Mononuclear cell (primary cell): ENCODE data around the gene KDM1B. TPM values are rescaled to one million over a fixed set of nuclear protein-coding genes. Genes with fewer than 3 reads are reported as not detected.
"Not testable (repeated sequence)": the region's sequence is repeated elsewhere in the genome, so short reads cannot be mapped to it uniquely, and the experiment has no call there.

Experiments
- H3K27me3 ChIP-seq: 2 replicates; pipeline ENCODE4 v1.6.0; 2011; ENCODE audit warnings: low read length, control low read depth; ENCODE audit not compliant: insufficient read depth
- H3K4me1 ChIP-seq: 2 replicates; pipeline ENCODE4 v1.5.1; 2011; ENCODE audit warnings: mild to moderate bottlenecking, low read length, control low read depth; ENCODE audit not compliant: insufficient read depth
- H3K4me3 ChIP-seq: 2 replicates; pipeline ENCODE4 v1.5.1; 2011; ENCODE audit warnings: mild to moderate bottlenecking, low read length, moderate library complexity
- H3K9me3 ChIP-seq: 2 replicates; pipeline ENCODE4 v1.5.1; 2011; ENCODE audit warnings: low read depth, mild to moderate bottlenecking, control low read depth, low read length
- total RNA-seq: library from RNA; depleted of rRNA; stranded (reverse); fragments of >200 nt; gene quantifications from one replicate; pipeline ENCODE4 v1.2.3, GENCODE V29; 2012

Gene KDM1B
- total RNA-seq, 1 donor: 19.1 TPM

GRCh38 chr6:18203786-18204185, 48.6 kb downstream of the KDM1B start:
- no peaks in the 10 kb centered on the region for H3K27me3 ChIP-seq
- no peaks in the 10 kb centered on the region for H3K9me3 ChIP-seq

GRCh38 chr6:18204691-18205090, 49.5 kb downstream of the KDM1B start:
- no peaks in the 10 kb centered on the region for H3K27me3 ChIP-seq
- H3K4me3 ChIP-seq: no peak overlapping the region
- H3K9me3 ChIP-seq: no peaks in the 10 kb centered on the region
- H3K4me1 ChIP-seq: no peaks in the 10 kb centered on the region

More at GRCh38 chr6:18203786-18204185, 48.6 kb downstream of the KDM1B start:
- no peak overlapping the region for H3K4me3 ChIP-seq
- no peaks in the 10 kb centered on the region for H3K4me1 ChIP-seq

- no peaks in the 10 kb centered on the region for H3K9me3 ChIP-seq
- no peaks in the 10 kb centered on the region for H3K27me3 ChIP-seq
- H3K4me1 ChIP-seq: no peaks in the 10 kb centered on the region
- H3K4me3 ChIP-seq: no peak overlapping the region
These were observed 51.4 kb downstream of the KDM1B start for GRCh38 chr6:18206591-18206990.

- Histone ChIP-seq H3K27me3 (no peaks in the 10 kb centered on the region), H3K4me1 (no peaks in the 10 kb centered on the region), H3K4me3 (no peak overlapping the region), H3K9me3 (no peaks in the 10 kb centered on the region)
These were observed 52.2 kb downstream of the KDM1B start for GRCh38 chr6:18207438-18207837.

GRCh38 chr6:18207949-18208348, 52.7 kb downstream of the KDM1B start:
- H3K9me3 ChIP-seq: no peaks in the 10 kb centered on the region
- H3K4me3 ChIP-seq: no peak overlapping the region
- no peaks in the 10 kb centered on the region for H3K27me3 ChIP-seq

GRCh38 chr6:18208778-18209177, 53.6 kb downstream of the KDM1B start:
- H3K27me3 ChIP-seq, H3K9me3 ChIP-seq, H3K4me1 ChIP-seq, H3K4me3 ChIP-seq: not testable (repeated sequence)

More at GRCh38 chr6:18207949-18208348, 52.7 kb downstream of the KDM1B start:
- no peaks in the 10 kb centered on the region for H3K4me1 ChIP-seq

GRCh38 chr6:18209539-18210197, 54.4 kb downstream of the KDM1B start:
- Histone ChIP-seq H3K4me3 (no peak overlapping the region), H3K9me3 (no peaks in the 10 kb centered on the region), H3K4me1 (peaks cover 1% of the 10 kb centered on the region), H3K27me3 (no peaks in the 10 kb centered on the region)

- H3K4me1 ChIP-seq: peaks cover 11% of the 10 kb centered on the region
- H3K27me3 ChIP-seq: no peaks in the 10 kb centered on the region
- H3K9me3 ChIP-seq: no peaks in the 10 kb centered on the region
- H3K4me3 ChIP-seq: no peak overlapping the region
These were observed 55.5 kb downstream of the KDM1B start for GRCh38 chr6:18210707-18211106.

- no peak overlapping the region for H3K4me3 ChIP-seq
- no peaks in the 10 kb centered on the region for H3K27me3 ChIP-seq
- no peaks in the 10 kb centered on the region for H3K9me3 ChIP-seq
- peaks cover 18% of the 10 kb centered on the region for H3K4me1 ChIP-seq
These were observed 56.1 kb downstream of the KDM1B start for GRCh38 chr6:18211338-18211737.

- H3K9me3 ChIP-seq: no peaks in the 10 kb centered on the region
- H3K27me3 ChIP-seq: no peaks in the 10 kb centered on the region
- H3K4me3 ChIP-seq: no peak overlapping the region
- H3K4me1 ChIP-seq: peaks cover 19% of the 10 kb centered on the region
These were observed 57.0 kb downstream of the KDM1B start for GRCh38 chr6:18212231-18212630.

GRCh38 chr6:18213439-18213838, 58.2 kb downstream of the KDM1B start:
- H3K9me3 ChIP-seq: no peaks in the 10 kb centered on the region
- H3K27me3 ChIP-seq: no peaks in the 10 kb centered on the region
- H3K4me1 ChIP-seq: peaks cover 19% of the 10 kb centered on the region
- H3K4me3 ChIP-seq: no peak overlapping the region

GRCh38 chr6:18214003-18214402, 58.8 kb downstream of the KDM1B start:
- Histone ChIP-seq H3K27me3 (no peaks in the 10 kb centered on the region), H3K9me3 (no peaks in the 10 kb centered on the region), H3K4me3 (no peak overlapping the region), H3K4me1 (peaks cover 19% of the 10 kb centered on the region)

- peaks cover 19% of the 10 kb centered on the region for H3K4me1 ChIP-seq
- no peak overlapping the region for H3K4me3 ChIP-seq
- no peaks in the 10 kb centered on the region for H3K27me3 ChIP-seq
- H3K9me3 ChIP-seq: no peaks in the 10 kb centered on the region
These were observed 60.2 kb downstream of the KDM1B start for GRCh38 chr6:18215436-18215835.

- Histone ChIP-seq H3K9me3 (no peaks in the 10 kb centered on the region), H3K4me1 (peaks cover 19% of the 10 kb centered on the region), H3K27me3 (no peaks in the 10 kb centered on the region), H3K4me3 (no peak overlapping the region)
These were observed 61.2 kb downstream of the KDM1B start for GRCh38 chr6:18216411-18216810.

GRCh38 chr6:18218233-18218632, 63.0 kb downstream of the KDM1B start:
- no peaks in the 10 kb centered on the region for H3K27me3 ChIP-seq
- H3K4me1 ChIP-seq: peaks cover 19% of the 10 kb centered on the region
- no peaks in the 10 kb centered on the region for H3K9me3 ChIP-seq
- H3K4me3 ChIP-seq: no peak overlapping the region

- H3K4me3 ChIP-seq: no peak overlapping the region
- H3K27me3 ChIP-seq: no peaks in the 10 kb centered on the region
- no peaks in the 10 kb centered on the region for H3K9me3 ChIP-seq
- H3K4me1 ChIP-seq: peaks cover 19% of the 10 kb centered on the region
These were observed 64.4 kb downstream of the KDM1B start for GRCh38 chr6:18219591-18219990.
